HUDEP-2 (cell line): ENCODE measurements around the gene SGK1.
"Not testable (repeated sequence)": the region's sequence is repeated elsewhere in the genome, so short reads cannot be mapped to it uniquely, and the experiment has no call there.

Experiments used
- DNase-seq, 76 experiments: peaks; one replicate each; lab custom pipeline; 2025; ENCODE audit not compliant: unreplicated experiment in 76 of 76; lab: John Stamatoyannopoulos, UW

The SGK1 gene

GRCh38 chr6:134328792-134329191 lies 10.9 kb upstream of the SGK1 start:
- DNase-seq = no peak

- no peak for DNase-seq
These were observed 10.2 kb upstream of the SGK1 start for GRCh38 chr6:134328138-134328537.

- DNase-seq = not testable (repeated sequence)
These were observed 8.3 kb upstream of the SGK1 start for GRCh38 chr6:134326192-134326591.

GRCh38 chr6:134324766-134325165 lies 6.9 kb upstream of the SGK1 start:
- no peak for DNase-seq

- DNase-seq = no peak
These were observed 6.2 kb upstream of the SGK1 start for GRCh38 chr6:134324141-134324540.

- DNase-seq = no peak
These were observed 5.8 kb upstream of the SGK1 start for GRCh38 chr6:134323698-134324097.

GRCh38 chr6:134323294-134323693 lies 5.4 kb upstream of the SGK1 start:
- no peak for DNase-seq

- no peak for DNase-seq
These were observed 4.3 kb upstream of the SGK1 start for GRCh38 chr6:134322216-134322615.

GRCh38 chr6:134321246-134321645 lies 3.3 kb upstream of the SGK1 start:
- DNase-seq = no peak

- not testable (repeated sequence) for DNase-seq
These were observed 1.8 kb upstream of the SGK1 start for GRCh38 chr6:134319686-134320085.

GRCh38 chr6:134318974-134319281 lies 1.0 kb upstream of the SGK1 start:
- DNase-seq = no peak

- DNase-seq = peak in 18 of 76 experiments; percentile 10 to 53 (median 34)
These were observed 493 bp upstream of the SGK1 start for GRCh38 chr6:134318236-134318973.

GRCh38 chr6:134316733-134317431 lies 1.0 kb downstream of the SGK1 start:
- DNase-seq = peak in 28 of 76 experiments; percentile 11 to 70 (median 42)

GRCh38 chr6:134315974-134316441 lies 1.9 kb downstream of the SGK1 start:
- DNase-seq = peak in 72 of 76 experiments; percentile 18 to 85 (median 54)

- DNase-seq = peak in 73 of 76 experiments; percentile 14 to 94 (median 71)
These were observed 2.7 kb downstream of the SGK1 start for GRCh38 chr6:134315189-134315588.

- no peak for DNase-seq
These were observed 3.7 kb downstream of the SGK1 start for GRCh38 chr6:134314006-134314821.

GRCh38 chr6:134312038-134312660 lies 5.8 kb downstream of the SGK1 start:
- no peak for DNase-seq

GRCh38 chr6:134310817-134311216 lies 7.1 kb downstream of the SGK1 start:
- no peak for DNase-seq

- DNase-seq = no peak
These were observed 7.8 kb downstream of the SGK1 start for GRCh38 chr6:134309983-134310605.

GRCh38 chr6:134309227-134309626 lies 8.7 kb downstream of the SGK1 start:
- no peak for DNase-seq
